K562 (cell line): ENCODE measurements around the gene CPS1. TPM values are rescaled to one million over a fixed set of nuclear protein-coding genes. Genes with fewer than 3 reads are reported as not detected.

ENCODE experiments used
- ATAC-seq: fragments of 200-7000 bp; cut with Tn5 transposase; 3 replicates; pipeline ENCODE4 v1.9.1; 2020; ENCODE audit warnings: moderate library complexity
- BruUV-seq: library from RNA; stranded (reverse); fragments of 400-500 nt; replicated peaks from 2 replicates; lab custom pipeline; 2021; lab: Mats Ljungman, UMichigan
- CTCF ChIA-PET: fragments of 300-600 bp; formaldehyde crosslinking; extraction: SDS; loops from one replicate; lab custom pipeline; 2021; ENCODE audit warnings: low intra/inter-chr PET ratio; lab: Yijun Ruan, JAX
- POLR2A ChIA-PET: fragments of 300-600, 350-650 bp; sonication (Branson Sonifier 250); formaldehyde crosslinking; extraction: SDS; loops from one replicate; lab custom pipeline; 2021; ENCODE audit warnings: antibody characterized with exemption, inconsistent platforms; lab: Yijun Ruan, JAX
- DNase-seq, 4 experiments: peaks; one replicate each; pipeline versions ENCODE4 v3.0.0 to v3.0.0-alpha.2; 2011 to 2018; ENCODE audit warnings: low spot score in 3 of 4, mixed read lengths in 3 of 4; ENCODE audit errors: extremely low read depth in 1 of 4
- FAIRE-seq: peaks from 2 replicates; lab custom pipeline; 2011; peaks lifted over from hg19 to GRCh38; lab: Jason Lieb, UNC
- H2AFZ ChIP-seq: 2 replicates; pipeline ENCODE4 v1.6.0; 2011; ENCODE audit warnings: low read depth, low read length, control low read depth, inconsistent platforms
- H3K27ac ChIP-seq: fragments of 200-600 bp; 3 replicates; pipeline ENCODE4 v1.8.0; 2011; ENCODE audit warnings: low read depth, mild to moderate bottlenecking, control low read depth, inconsistent platforms, low read length, moderate library complexity, mixed read lengths; ENCODE audit errors: extremely low read depth
- H3K27me3 ChIP-seq, 2 experiments: fragments of 300-600 bp in 1 of 2; 2 replicates in 1 of 2; 3 replicates in 1 of 2; pipeline versions ENCODE4 v1.6.0 to v1.8.0; 2011; ENCODE audit warnings: inconsistent platforms in 2 of 2, low read length in 2 of 2, mild to moderate bottlenecking in 1 of 2, mixed read lengths in 1 of 2, moderate library complexity in 1 of 2; ENCODE audit not compliant: control insufficient read depth in 2 of 2, insufficient read depth in 2 of 2
- H3K36me3 ChIP-seq: fragments of 300-600 bp; 3 replicates; pipeline ENCODE4 v1.8.0; 2011; ENCODE audit warnings: mild to moderate bottlenecking, low read length, inconsistent platforms; ENCODE audit not compliant: control insufficient read depth, insufficient read depth
- H3K4me1 ChIP-seq, 2 experiments: fragments of 200-600 bp in 1 of 2; replicated peaks in 1 of 2; 2 replicates in 1 of 2; 3 replicates in 1 of 2; pipeline versions ENCODE4 v1.5.1 to v1.8.0; 2011; ENCODE audit warnings: inconsistent platforms in 2 of 2, low read length in 2 of 2, mild to moderate bottlenecking in 1 of 2, mixed read lengths in 1 of 2, moderate library complexity in 1 of 2; ENCODE audit not compliant: control insufficient read depth in 2 of 2, insufficient read depth in 2 of 2
- H3K4me2 ChIP-seq: 2 replicates; pipeline ENCODE4 v1.6.1; 2011; ENCODE audit warnings: low read length, control low read depth, inconsistent platforms, mixed read lengths; ENCODE audit not compliant: insufficient read depth
- H3K4me3 ChIP-seq: fragments of 200-600 bp; sonication (generic), shearing (Covaris generic); 2 replicates; pipeline ENCODE4 v1.5.1; 2016; ENCODE audit warnings: control low read depth, inconsistent platforms
- H3K79me2 ChIP-seq: fragments of 200-600 bp; 3 replicates; pipeline ENCODE4 v1.8.0; 2011; ENCODE audit warnings: low read length, inconsistent platforms; ENCODE audit not compliant: control insufficient read depth, insufficient read depth
- H3K9ac ChIP-seq, 2 experiments: 2 replicates each; pipeline versions ENCODE4 v1.6.0 to v1.6.1; 2011; ENCODE audit warnings: low read depth in 2 of 2, low read length in 2 of 2, control low read depth in 1 of 2, inconsistent platforms in 1 of 2, mild to moderate bottlenecking in 1 of 2, mixed read lengths in 1 of 2; ENCODE audit not compliant: insufficient read depth in 1 of 2
- H3K9me1 ChIP-seq: one replicate; pipeline ENCODE4 v1.6.0; 2011; ENCODE audit warnings: inconsistent platforms, mild to moderate bottlenecking, low read length, moderate library complexity; ENCODE audit not compliant: control insufficient read depth, insufficient read depth
- H3K9me3 ChIP-seq: replicated peaks from 2 replicates; pipeline ENCODE4 v1.5.1; 2011; ENCODE audit warnings: low read depth, low read length, inconsistent platforms; ENCODE audit not compliant: control insufficient read depth, insufficient read depth
- H4K20me1 ChIP-seq: replicated peaks from 2 replicates; pipeline ENCODE4 v1.6.1; 2011; ENCODE audit warnings: low read length, inconsistent platforms, mixed read lengths; ENCODE audit not compliant: control insufficient read depth, insufficient read depth
- COPS2 ChIP-seq: fragments of 450-650 bp; conservative IDR thresholded peaks from 2 replicates; pipeline ENCODE4 v1.6.1; 2016; ENCODE audit warnings: mild to moderate bottlenecking, moderate library complexity
- HIVEP1 ChIP-seq: fragments of 250-450 bp; sonication (Bioruptor Pico); IDR thresholded peaks from 2 replicates; pipeline ENCODE4 v1.4.0; 2020; ENCODE audit warnings: mild to moderate bottlenecking
- KDM1A ChIP-seq, 2 experiments: fragments of 450-650 bp; IDR thresholded peaks; 2 replicates each; pipeline ENCODE4 v1.6.1; 2016; ENCODE audit warnings: mild to moderate bottlenecking in 2 of 2
- SMAD4 ChIP-seq: fragments of 250-450 bp; sonication (Bioruptor Pico); conservative IDR thresholded peaks from 2 replicates; pipeline ENCODE4 v1.8.0; 2021; ENCODE audit warnings: inconsistent platforms, mild to moderate bottlenecking, moderate library complexity
- SMARCC2 ChIP-seq: fragments of 450-650 bp; IDR thresholded peaks from 2 replicates; pipeline ENCODE4 v1.6.1; 2017; ENCODE audit warnings: antibody characterized with exemption, moderate library complexity, mild to moderate bottlenecking, low read depth
- ZBED1 ChIP-seq: IDR thresholded peaks from 2 replicates; pipeline ENCODE4 v1.6.1; 2014
- ZBTB33 ChIP-seq: sonication (generic); formaldehyde crosslinking; IDR thresholded peaks from 2 replicates; pipeline ENCODE4 v1.8.1; 2023; ENCODE audit warnings: mild to moderate bottlenecking, missing genetic modification reagents
- ZKSCAN3 ChIP-seq: fragments of 250-450 bp; sonication (Bioruptor Pico); IDR thresholded peaks from 2 replicates; pipeline ENCODE4 v1.4.0; 2020
- ZNF398 ChIP-seq: fragments of 250-450 bp; sonication (Bioruptor Pico); IDR thresholded peaks from 2 replicates; pipeline ENCODE4 v1.8.0; 2021; ENCODE audit warnings: moderate library complexity, mild to moderate bottlenecking, inconsistent platforms
- ZNF511 ChIP-seq: sonication (generic); formaldehyde crosslinking; IDR thresholded peaks from 2 replicates; pipeline ENCODE4 v1.8.0; 2022; ENCODE audit warnings: mild to moderate bottlenecking, missing genetic modification reagents
- ZNF583 ChIP-seq: fragments of 250-450 bp; sonication (Bioruptor Pico); IDR thresholded peaks from 2 replicates; pipeline ENCODE4 v1.4.0; 2020
- ZSCAN32 ChIP-seq: fragments of 450-650 bp; formaldehyde crosslinking; IDR thresholded peaks from 2 replicates; pipeline ENCODE4 v1.4.0; 2020; ENCODE audit warnings: mild to moderate bottlenecking, moderate library complexity
- WGBS: fragments of 100-300 bp; shearing (Covaris generic); methylation state at CpG from one replicate; pipeline ENCODE4 v1.1.6; 2016; ENCODE audit warnings: low coverage, mixed read lengths; ENCODE audit not compliant: insufficient coverage; ENCODE audit errors: missing lambda C conversion rate; 5-methylcytosine and 5-hydroxymethylcytosine counted together
- in situ Hi-C: fragments of 300-500 bp; cut with MboI; formaldehyde crosslinking; loops from 4 replicates; pipeline ENCODE4 v1.15.0; 2018; ENCODE audit warnings: inconsistent platforms, mixed read lengths
- intact Hi-C: fragments of 100-400 bp; cut with micrococcal nuclease; formaldehyde crosslinking; loops from 2 replicates; pipeline ENCODE4 v1.14.2; 2022
- polyA plus RNA-seq, 8 experiments: library from polyadenylated mRNA; depleted of rRNA in 4 of 8; stranded (reverse) in 5 of 8; unstranded in 3 of 8; fragments of >200 nt; fragmentation: Nextera tagmentation in 2 of 8; fragmentation: Illumina TruSeq in 1 of 8; extraction: Ambion mirVana in 2 of 8; extraction: Trizol in 1 of 8; gene quantifications; 2 replicates each; pipeline versions ENCODE4 v1.2.1 to v1.2.3, GENCODE V29; 2011 to 2014; ENCODE audit warnings: inconsistent platforms in 1 of 8, missing spikeins in 1 of 8
- total RNA-seq, 7 experiments: library from RNA; depleted of rRNA in 6 of 7; stranded (reverse); fragments of >200 nt in 6 of 7; fragmentation: Illumina TruSeq in 2 of 7; extraction: Trizol in 2 of 7; gene quantifications; 2 replicates each; pipeline versions ENCODE4 v1.2.1 to v1.2.3, GENCODE V29; 2011 to 2021; ENCODE audit warnings: low replicate concordance in 1 of 7
- TF ChIP-seq, protein P1 (sequence below): IDR thresholded peaks from 3 replicates; pipeline ENCODE4 v1.6.1; 2011; ENCODE audit warnings: borderline replicate concordance, mild to moderate bottlenecking; ENCODE audit not compliant: insufficient read length, insufficient read depth

The CPS1 gene
- total and polyA plus RNA-seq, 9 of the 15 experiments (the other 6 are each of a cell fraction or from before 2014, with no cell fraction given), result 2.4 to 13.5 (median 6.0) TPM

- Histone ChIP-seq H3K79me2 (no peaks in the 10 kb centered on the region), H3K36me3 (no peaks in the 10 kb centered on the region), H2AFZ (no peak overlapping the region), H4K20me1 (no peaks in the 10 kb centered on the region), H3K9ac (no peak overlapping the region), H3K4me3 (no peak overlapping the region), H3K4me2 (no peak overlapping the region), H3K27me3 (no peaks in the 10 kb centered on the region), H3K9me3 (no peaks in the 10 kb centered on the region), H3K27ac (no peak overlapping the region), H3K9me1 (no peaks in the 10 kb centered on the region), H3K4me1 (no peaks in the 10 kb centered on the region)
- ChIA-PET POLR2A (no interaction called here), CTCF (no interaction called here)
- in situ Hi-C loops, result no loop called here
- FAIRE-seq (no peak), ATAC-seq (no peak), DNase-seq (no peak)
- intact Hi-C loops, result no loop called here
- no TSS peak for BruUV-seq
- TF ChIP-seq, protein P1, sequence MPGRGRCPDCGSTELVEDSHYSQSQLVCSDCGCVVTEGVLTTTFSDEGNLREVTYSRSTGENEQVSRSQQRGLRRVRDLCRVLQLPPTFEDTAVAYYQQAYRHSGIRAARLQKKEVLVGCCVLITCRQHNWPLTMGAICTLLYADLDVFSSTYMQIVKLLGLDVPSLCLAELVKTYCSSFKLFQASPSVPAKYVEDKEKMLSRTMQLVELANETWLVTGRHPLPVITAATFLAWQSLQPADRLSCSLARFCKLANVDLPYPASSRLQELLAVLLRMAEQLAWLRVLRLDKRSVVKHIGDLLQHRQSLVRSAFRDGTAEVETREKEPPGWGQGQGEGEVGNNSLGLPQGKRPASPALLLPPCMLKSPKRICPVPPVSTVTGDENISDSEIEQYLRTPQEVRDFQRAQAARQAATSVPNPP, result no peak
- no peak for TF ChIP-seq ZBTB33 (CRISPR knock-in tag)
Observed at GRCh38 chr2:210527286-210527685, 29.1 kb upstream of the CPS1 start.

- in situ Hi-C loops, result no loop called here
- no peak for FAIRE-seq
- no TSS peak for BruUV-seq
- no peak for TF ChIP-seq HIVEP1 (CRISPR knock-in tag)
- no peak for TF ChIP-seq SMARCC2
- TF ChIP-seq ZBED1, result no peak
- no peak for TF ChIP-seq ZKSCAN3
- no peak for TF ChIP-seq ZNF398 (CRISPR knock-in tag)
- TF ChIP-seq SMAD4 (CRISPR knock-in tag), result no peak
- no peak for TF ChIP-seq ZNF511 (CRISPR knock-in tag)
- TF ChIP-seq ZNF583 (CRISPR knock-in tag), result no peak
- no peak for TF ChIP-seq KDM1A (IDR thresholded peaks at IDR 0.05)
- no peak for TF ChIP-seq COPS2
- no peak for TF ChIP-seq ZSCAN32 (CRISPR knock-in tag)
Observed at GRCh38 chr2:210528716-210529115, 27.7 kb upstream of the CPS1 start.

More at GRCh38 chr2:210528716-210529115, 27.7 kb upstream of the CPS1 start:
- intact Hi-C loops, result no loop called here
- no peak for DNase-seq
- no peak for ATAC-seq
- no peak overlapping the region for H2AFZ ChIP-seq
- POLR2A ChIA-PET, result no interaction called here
- no peaks in the 10 kb centered on the region for H3K9me3 ChIP-seq
- no peaks in the 10 kb centered on the region for H3K27me3 ChIP-seq
- no peak overlapping the region for H3K27ac ChIP-seq
- no peak overlapping the region for H3K9ac ChIP-seq
- CTCF ChIA-PET, result no interaction called here
- no peak overlapping the region for H3K4me2 ChIP-seq
- H3K4me3 ChIP-seq, result no peak overlapping the region
- H3K79me2 ChIP-seq, result no peaks in the 10 kb centered on the region
- H3K36me3 ChIP-seq, result no peaks in the 10 kb centered on the region
- H4K20me1 ChIP-seq, result no peaks in the 10 kb centered on the region
- WGBS, result 3% methylated on average over 4 of the region's 4 CpGs
- H3K4me1 ChIP-seq, result no peaks in the 10 kb centered on the region
- no peaks in the 10 kb centered on the region for H3K9me1 ChIP-seq
